KMS-11 (cell line): ENCODE results near the gene CPNE8.

Source experiments
- H2AFZ ChIP-seq: fragments of 200-600 bp; sonication (generic); 2 replicates; pipeline ENCODE4 v1.6.1; 2016; ENCODE audit warnings: antibody characterized with exemption, mixed run types, low read depth
- H3K27ac ChIP-seq: fragments of 200-600 bp; sonication (generic); 2 replicates; pipeline ENCODE4 v1.6.1; 2016; ENCODE audit warnings: mild to moderate bottlenecking, mixed run types
- H3K27me3 ChIP-seq: fragments of 200-600 bp; sonication (generic); 2 replicates; pipeline ENCODE4 v1.6.1; 2017; ENCODE audit warnings: mild to moderate bottlenecking, low read depth, mixed run types, moderate library complexity; ENCODE audit not compliant: insufficient read depth
- H3K36me3 ChIP-seq: fragments of 200-600 bp; sonication (generic); 2 replicates; pipeline ENCODE4 v1.6.1; 2017; ENCODE audit warnings: mild to moderate bottlenecking, mixed run types; ENCODE audit not compliant: insufficient read depth
- H3K4me1 ChIP-seq: fragments of 200-600 bp; sonication (generic); 2 replicates; pipeline ENCODE4 v1.6.1; 2016; ENCODE audit warnings: mild to moderate bottlenecking, low read depth, mixed run types; ENCODE audit not compliant: poor library complexity, severe bottlenecking
- H3K4me2 ChIP-seq: fragments of 200-600 bp; sonication (generic); 2 replicates; pipeline ENCODE4 v1.7.0; 2016; ENCODE audit warnings: mild to moderate bottlenecking, mixed run types
- H3K4me3 ChIP-seq: fragments of 200-600 bp; sonication (generic); IDR thresholded peaks from 2 replicates; pipeline ENCODE4 v1.6.1; 2017; ENCODE audit warnings: low read depth, low read length, mixed read lengths; ENCODE audit not compliant: insufficient read depth
- H3K79me2 ChIP-seq: fragments of 200-600 bp; sonication (generic); 2 replicates; pipeline ENCODE4 v1.6.1; 2016; ENCODE audit warnings: low read depth, mixed run types; ENCODE audit not compliant: insufficient read depth
- H3K9ac ChIP-seq: fragments of 200-600 bp; sonication (generic); 2 replicates; pipeline ENCODE4 v1.6.1; 2016; ENCODE audit warnings: mild to moderate bottlenecking, mixed run types
- H4K20me1 ChIP-seq: fragments of 200-600 bp; sonication (generic); 2 replicates; pipeline ENCODE4 v1.6.1; 2016; ENCODE audit warnings: mild to moderate bottlenecking, mixed run types; ENCODE audit not compliant: insufficient read depth
- CTCF ChIP-seq: fragments of 200-600 bp; sonication (generic); conservative IDR thresholded peaks from 2 replicates; pipeline ENCODE4 v1.6.1; 2017; ENCODE audit warnings: low read depth, mild to moderate bottlenecking, antibody characterized with exemption, low read length, moderate library complexity, mixed read lengths

CPNE8 gene

GRCh38 chr12:38690646-38691045 lies 214.7 kb downstream of the CPNE8 start:
- Histone ChIP-seq H3K4me1 (no peaks in the 10 kb centered on the region), H3K9ac (no peak overlapping the region), H3K4me2 (no peak overlapping the region), H3K27me3 (no peaks in the 10 kb centered on the region), H3K36me3 (no peaks in the 10 kb centered on the region), H4K20me1 (no peaks in the 10 kb centered on the region), H3K79me2 (no peaks in the 10 kb centered on the region), H2AFZ (no peak overlapping the region), H3K27ac (no peak overlapping the region), H3K4me3 (no peak overlapping the region)
- TF ChIP-seq CTCF, result no peak

GRCh38 chr12:38689704-38690103 lies 215.7 kb downstream of the CPNE8 start:
- no peak for TF ChIP-seq CTCF
- no peak overlapping the region for H3K4me3 ChIP-seq
- no peaks in the 10 kb centered on the region for H4K20me1 ChIP-seq
- no peak overlapping the region for H3K4me2 ChIP-seq
- H3K4me1 ChIP-seq, result no peaks in the 10 kb centered on the region
- H2AFZ ChIP-seq, result no peak overlapping the region
- no peak overlapping the region for H3K27ac ChIP-seq
- H3K9ac ChIP-seq, result no peak overlapping the region
- H3K36me3 ChIP-seq, result no peaks in the 10 kb centered on the region
- no peaks in the 10 kb centered on the region for H3K27me3 ChIP-seq
- H3K79me2 ChIP-seq, result no peaks in the 10 kb centered on the region

- no peak overlapping the region for H3K4me2 ChIP-seq
- no peak overlapping the region for H3K9ac ChIP-seq
- no peaks in the 10 kb centered on the region for H3K79me2 ChIP-seq
- no peaks in the 10 kb centered on the region for H3K27me3 ChIP-seq
- H3K36me3 ChIP-seq, result no peaks in the 10 kb centered on the region
- H4K20me1 ChIP-seq, result no peaks in the 10 kb centered on the region
- no peak overlapping the region for H3K4me3 ChIP-seq
- no peak overlapping the region for H3K27ac ChIP-seq
- TF ChIP-seq CTCF, result no peak
- H2AFZ ChIP-seq, result no peak overlapping the region
- H3K4me1 ChIP-seq, result no peaks in the 10 kb centered on the region
Observed at GRCh38 chr12:38689195-38689594, 216.2 kb downstream of the CPNE8 start.

GRCh38 chr12:38682521-38682920 lies 222.9 kb downstream of the CPNE8 start:
- H4K20me1 ChIP-seq, result no peaks in the 10 kb centered on the region
- no peak overlapping the region for H2AFZ ChIP-seq
- no peak overlapping the region for H3K27ac ChIP-seq
- H3K4me1 ChIP-seq, result no peaks in the 10 kb centered on the region
- no peaks in the 10 kb centered on the region for H3K27me3 ChIP-seq
- no peak overlapping the region for H3K9ac ChIP-seq
- H3K4me3 ChIP-seq, result no peak overlapping the region
- no peak overlapping the region for H3K4me2 ChIP-seq
- no peak for TF ChIP-seq CTCF
- H3K79me2 ChIP-seq, result no peaks in the 10 kb centered on the region
- H3K36me3 ChIP-seq, result no peaks in the 10 kb centered on the region

- Histone ChIP-seq H3K4me1 (no peaks in the 10 kb centered on the region), H3K27ac (no peak overlapping the region), H3K79me2 (no peaks in the 10 kb centered on the region), H3K4me2 (no peak overlapping the region), H2AFZ (no peak overlapping the region), H3K27me3 (no peaks in the 10 kb centered on the region), H4K20me1 (no peaks in the 10 kb centered on the region), H3K36me3 (no peaks in the 10 kb centered on the region), H3K9ac (no peak overlapping the region), H3K4me3 (no peak overlapping the region)
- TF ChIP-seq CTCF, result no peak
Observed at GRCh38 chr12:38669530-38669929, 235.9 kb downstream of the CPNE8 start.
